Activated naive CD4-positive, alpha-beta T cell treated with anti-CD3 and anti-CD28 coated beads, Interleukin-2, amount 50 U/mL, for 72 hours (primary cell): ENCODE data around the gene GTF2H2C_2.
"Not testable (repeated sequence)": the region's sequence is repeated elsewhere in the genome, so short reads cannot be mapped to it uniquely, and the experiment has no call there.

ENCODE experiments used
- ATAC-seq, 2 donors: fragments of 150-1000 bp; cut with Tn5 transposase; 2 replicates each; pipeline ENCODE4 v1.10.0; 2021; ENCODE audit warnings: mild to moderate bottlenecking in 2 of 2, moderate library complexity in 2 of 2
- DNase-seq, 2 donors: peaks; one replicate each; pipeline ENCODE4 v3.0.0; 2021 to 2022; ENCODE audit warnings: low spot score in 2 of 2
- H3K27ac Mint-ChIP-seq, 2 donors: one replicate each; pipeline ENCODE4 v1.8.0; 2022; ENCODE audit warnings: mild to moderate bottlenecking in 2 of 2, mixed read lengths in 2 of 2
- H3K36me3 Mint-ChIP-seq, 2 donors: one replicate each; pipeline ENCODE4 v1.8.0; 2022; ENCODE audit warnings: mixed read lengths in 2 of 2
- H3K9me3 Mint-ChIP-seq, 2 donors: one replicate each; pipeline ENCODE4 v1.8.0; 2022; ENCODE audit warnings: mixed read lengths in 2 of 2

GTF2H2C_2 gene

GRCh38 chr5:70415117-70415516, at the start of gene GTF2H2C_2:
Gene GTF2H2C_2 (plus strand): TSS chr5:70415368.
- not testable (repeated sequence) for H3K27ac Mint-ChIP-seq, H3K36me3 Mint-ChIP-seq, DNase-seq, H3K9me3 Mint-ChIP-seq
- ATAC-seq = peak; percentile 100

GRCh38 chr5:70400984-70401686, 14.0 kb upstream of the GTF2H2C_2 start:
- ATAC-seq (peak; percentile 99 to 100), DNase-seq (peak; percentile 69 to 84)
- H3K36me3 Mint-ChIP-seq, H3K9me3 Mint-ChIP-seq, H3K27ac Mint-ChIP-seq: not testable (repeated sequence)

- not testable (repeated sequence) for H3K9me3 Mint-ChIP-seq, H3K27ac Mint-ChIP-seq, DNase-seq, ATAC-seq, H3K36me3 Mint-ChIP-seq
Measured at GRCh38 chr5:70421322-70421721, 6.2 kb downstream of the GTF2H2C_2 start.

GRCh38 chr5:70423215-70423614, 8.0 kb downstream of the GTF2H2C_2 start:
- not testable (repeated sequence) for H3K36me3 Mint-ChIP-seq, ATAC-seq, DNase-seq, H3K27ac Mint-ChIP-seq, H3K9me3 Mint-ChIP-seq

- ATAC-seq, H3K27ac Mint-ChIP-seq, H3K9me3 Mint-ChIP-seq: not testable (repeated sequence)
Measured at GRCh38 chr5:70438518-70438917, 23.4 kb downstream of the GTF2H2C_2 start.

GRCh38 chr5:70449565-70449964, 34.4 kb downstream of the GTF2H2C_2 start:
- H3K36me3 Mint-ChIP-seq, ATAC-seq, H3K27ac Mint-ChIP-seq, DNase-seq, H3K9me3 Mint-ChIP-seq: not testable (repeated sequence)

More at GRCh38 chr5:70438518-70438917, 23.4 kb downstream of the GTF2H2C_2 start:
- not testable (repeated sequence) for H3K36me3 Mint-ChIP-seq, DNase-seq

DNA sequence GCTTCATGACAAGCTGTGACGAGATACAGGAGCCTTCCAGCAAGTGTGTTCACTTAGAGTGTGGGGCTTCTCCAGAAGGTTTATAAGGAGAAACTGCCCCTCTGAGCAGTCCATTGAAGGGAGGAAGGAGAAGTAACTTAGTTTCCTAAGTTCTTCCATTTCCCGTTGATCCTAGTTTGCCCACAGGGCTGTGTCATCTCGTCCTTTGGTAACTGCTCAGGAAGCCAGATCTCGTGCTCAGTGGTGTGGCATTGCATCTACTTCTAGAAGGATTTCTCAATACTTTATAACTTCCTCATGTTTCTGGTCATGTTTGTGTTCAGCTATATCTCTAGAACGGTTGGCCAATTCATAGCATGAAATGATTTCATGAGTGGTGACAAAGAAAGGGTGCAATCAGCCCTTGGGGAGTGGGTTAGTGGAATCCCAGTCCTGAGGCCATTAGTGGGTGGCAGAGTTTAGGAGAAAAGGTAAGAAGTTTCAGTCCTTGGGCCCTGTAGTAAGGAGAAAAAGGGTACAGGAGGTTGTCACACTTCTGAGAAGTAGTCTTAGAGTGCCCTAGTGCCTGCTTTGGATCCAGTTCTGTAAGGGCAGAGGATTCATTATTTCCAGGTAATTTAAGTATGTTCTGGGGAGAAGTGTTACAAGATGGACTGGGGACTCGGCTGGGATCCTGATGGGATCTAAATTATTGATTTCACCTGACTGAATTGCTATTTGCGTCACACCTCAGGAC, 36.2 kb downstream of the GTF2H2C_2 start:
- not testable (repeated sequence) for ATAC-seq, H3K27ac Mint-ChIP-seq, H3K36me3 Mint-ChIP-seq, DNase-seq, H3K9me3 Mint-ChIP-seq

DNA sequence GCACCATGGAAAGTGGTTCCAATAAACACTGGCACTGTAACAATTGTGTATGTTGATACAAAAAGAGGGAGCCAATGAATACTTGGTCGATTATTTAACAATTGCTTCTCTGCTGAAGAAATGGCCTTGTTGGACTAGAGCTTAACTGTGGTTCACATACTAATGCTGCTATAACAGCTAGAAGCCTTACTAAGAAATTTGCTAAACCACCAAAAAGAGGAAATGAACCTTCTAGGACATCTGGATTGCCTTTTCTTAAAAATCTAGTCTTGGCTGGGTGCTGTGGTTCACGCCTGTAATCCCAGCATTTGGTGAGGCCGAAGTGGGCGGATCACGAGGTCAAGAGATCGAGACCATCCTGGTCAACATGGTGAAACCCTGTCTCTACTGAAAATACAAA, 41.9 kb downstream of the GTF2H2C_2 start:
- not testable (repeated sequence) for H3K36me3 Mint-ChIP-seq, ATAC-seq, H3K27ac Mint-ChIP-seq, H3K9me3 Mint-ChIP-seq, DNase-seq

DNA sequence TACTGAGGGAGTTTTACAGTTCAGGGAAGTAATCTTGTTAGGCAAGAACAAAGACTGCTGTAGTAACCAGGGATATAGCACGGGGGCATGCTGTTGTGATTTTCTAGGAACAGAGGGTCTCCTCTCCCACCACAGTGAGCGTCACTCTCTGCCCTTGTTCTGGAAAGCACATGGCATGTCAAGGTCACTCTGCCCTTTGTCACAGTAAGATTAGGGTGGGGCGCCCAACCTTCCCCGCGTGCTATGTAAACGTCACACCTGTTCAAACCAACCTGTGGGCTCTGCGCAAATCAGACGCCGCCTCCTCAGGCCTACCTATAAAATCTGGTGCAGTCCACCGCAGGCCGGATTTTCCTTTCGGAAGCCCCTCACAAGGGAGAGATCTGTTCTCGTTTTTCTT, 44.0 kb downstream of the GTF2H2C_2 start:
- H3K36me3 Mint-ChIP-seq, DNase-seq, H3K9me3 Mint-ChIP-seq, H3K27ac Mint-ChIP-seq, ATAC-seq: not testable (repeated sequence)

DNA sequence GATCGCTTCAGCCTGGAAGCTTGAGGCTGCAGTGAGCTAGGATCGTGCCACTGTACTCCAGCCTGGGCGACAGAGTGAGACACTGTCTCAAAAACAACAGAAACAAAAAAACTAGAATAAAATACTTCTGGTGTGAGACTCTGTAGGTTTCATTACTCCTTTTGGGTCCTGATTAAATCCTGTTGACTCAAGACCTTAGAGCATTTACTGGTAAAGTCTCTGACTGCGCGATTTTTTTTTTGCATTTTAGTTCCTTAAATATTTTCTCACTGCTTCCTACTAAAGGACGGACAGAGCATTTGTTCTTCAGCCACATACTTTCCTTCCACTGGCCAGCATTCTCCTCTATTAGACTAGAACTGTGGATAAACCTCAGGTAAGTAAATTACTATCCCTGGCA, 46.8 kb downstream of the GTF2H2C_2 start:
- not testable (repeated sequence) for H3K9me3 Mint-ChIP-seq

DNA sequence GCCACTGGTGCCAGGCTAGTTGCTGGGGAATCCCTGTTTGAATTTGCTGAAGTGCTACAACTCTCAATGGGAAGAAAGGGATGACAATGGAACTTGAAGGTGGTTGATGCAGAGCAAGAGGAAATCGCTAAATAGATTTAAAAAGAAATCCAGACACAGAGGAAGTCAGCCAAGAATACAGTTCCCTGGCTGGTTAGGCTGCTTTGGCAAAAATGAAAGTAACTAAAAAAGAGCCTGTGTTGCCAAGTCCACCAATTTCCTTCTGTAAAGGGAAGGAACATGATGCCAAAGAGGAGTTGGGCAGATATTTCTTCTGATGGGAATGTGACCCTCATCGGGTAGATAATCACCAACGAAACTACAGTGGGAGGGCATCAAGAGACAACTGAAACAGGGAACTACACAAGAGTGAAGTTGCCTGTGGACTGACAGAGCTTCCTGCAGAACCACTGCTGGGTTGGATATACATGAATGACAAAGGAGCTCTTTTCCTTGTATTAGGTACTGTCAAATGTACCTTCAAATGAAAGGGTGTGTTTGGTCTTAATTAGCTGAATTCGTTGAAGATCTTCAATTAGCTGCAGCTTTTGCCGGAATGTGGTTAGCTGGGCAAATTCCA, 49.0 kb downstream of the GTF2H2C_2 start:
- not testable (repeated sequence) for H3K36me3 Mint-ChIP-seq, H3K27ac Mint-ChIP-seq, ATAC-seq, H3K9me3 Mint-ChIP-seq, DNase-seq

More for the DNA sequence above, 46.8 kb downstream of the GTF2H2C_2 start:
- not testable (repeated sequence) for ATAC-seq, H3K27ac Mint-ChIP-seq, H3K36me3 Mint-ChIP-seq, DNase-seq

DNA sequence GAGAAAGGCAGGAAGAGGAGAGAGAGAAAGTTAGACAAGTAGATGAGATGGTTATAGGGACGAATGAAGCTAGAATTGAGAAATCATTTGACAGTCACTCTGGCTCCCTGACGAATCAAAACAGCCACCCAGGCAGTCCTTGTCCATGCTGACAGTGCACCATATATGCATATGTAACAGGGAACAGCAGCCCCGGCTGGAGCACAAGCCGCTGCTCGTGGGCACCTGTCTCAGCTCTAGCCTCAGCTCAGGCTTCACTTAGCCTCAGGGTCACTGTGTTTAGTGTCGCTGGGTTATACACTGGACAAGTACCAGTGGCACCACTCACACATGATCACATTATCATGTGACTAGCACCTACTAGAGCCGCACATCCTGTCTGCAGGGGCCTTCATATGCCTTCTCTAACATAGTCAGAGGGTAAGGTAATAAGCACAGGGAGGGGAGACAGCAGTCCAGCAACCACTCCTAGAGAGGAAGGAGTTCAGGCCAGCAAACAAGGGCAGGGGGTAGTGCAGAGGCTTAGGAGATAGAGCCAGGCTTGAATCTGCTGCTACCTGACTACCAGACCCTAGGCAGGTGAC, 54.9 kb downstream of the GTF2H2C_2 start:
- not testable (repeated sequence) for DNase-seq, H3K27ac Mint-ChIP-seq, ATAC-seq, H3K9me3 Mint-ChIP-seq, H3K36me3 Mint-ChIP-seq
